Neural cell (in vitro differentiated cells): Measurements from ENCODE around the gene CFAP61.

ENCODE experiments used
- EP300 ChIP-seq: fragments of 450-650 bp; conservative IDR thresholded peaks from 2 replicates; pipeline ENCODE4 v1.6.1; 2014; ENCODE audit warnings: antibody characterized with exemption, mild to moderate bottlenecking, moderate library complexity; ENCODE audit not compliant: poor library complexity, severe bottlenecking
- EZH2 ChIP-seq: fragments of 200-600, 300-800 bp; shearing (Covaris generic), sonication (generic); IDR thresholded peaks from 2 replicates; pipeline ENCODE4 v1.6.1; 2014; ENCODE audit warnings: antibody characterized with exemption, low read length, borderline replicate concordance, mild to moderate bottlenecking; ENCODE audit not compliant: insufficient read depth, poor library complexity, severe bottlenecking
- MXI1 ChIP-seq: fragments of 450-650 bp; conservative IDR thresholded peaks from 2 replicates; pipeline ENCODE4 v1.6.1; 2014; ENCODE audit warnings: antibody characterized with exemption, mild to moderate bottlenecking; ENCODE audit not compliant: poor library complexity, severe bottlenecking
- POLR2AphosphoS5 ChIP-seq: IDR thresholded peaks from 2 replicates; pipeline ENCODE4 v1.6.1; 2012
- RAD21 ChIP-seq: fragments of 450-650 bp; conservative IDR thresholded peaks from 2 replicates; pipeline ENCODE4 v1.6.1; 2014; ENCODE audit warnings: antibody characterized with exemption, mild to moderate bottlenecking, moderate library complexity
- SMC3 ChIP-seq: fragments of 450-650 bp; conservative IDR thresholded peaks from 2 replicates; pipeline ENCODE4 v1.6.1; 2014; ENCODE audit warnings: antibody characterized with exemption, mild to moderate bottlenecking, moderate library complexity; ENCODE audit not compliant: poor library complexity
- TAF1 ChIP-seq: IDR thresholded peaks from 2 replicates; pipeline ENCODE4 v1.6.1; 2012; ENCODE audit warnings: low read depth
- TF ChIP-seq, protein P1 (sequence below): fragments of 450-650 bp; IDR thresholded peaks from 2 replicates; pipeline ENCODE4 v1.5.1; 2014; ENCODE audit warnings: antibody characterized with exemption, mild to moderate bottlenecking, moderate library complexity; ENCODE audit not compliant: poor library complexity, severe bottlenecking

DNA sequence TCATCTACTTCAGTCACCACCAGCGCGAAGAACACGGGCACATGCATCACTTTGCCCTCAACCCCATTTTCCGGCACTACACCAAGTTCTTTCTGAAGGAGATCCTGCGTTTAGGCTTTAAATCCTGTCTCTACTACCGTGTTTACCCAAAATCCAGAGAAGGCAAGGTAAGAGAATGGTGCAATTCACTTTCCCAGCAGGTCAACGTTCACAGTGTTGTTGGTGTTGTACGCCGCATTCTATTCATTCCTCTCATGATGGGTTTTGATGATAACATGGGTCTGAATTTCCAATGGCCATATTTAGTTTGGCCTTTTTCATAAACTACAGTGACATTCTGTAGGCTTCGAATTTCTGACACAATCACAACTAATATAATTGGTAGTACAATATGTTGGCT, 144.3 kb downstream of the CFAP61 start:
- no peak for TF ChIP-seq EZH2
- TF ChIP-seq, protein P1, sequence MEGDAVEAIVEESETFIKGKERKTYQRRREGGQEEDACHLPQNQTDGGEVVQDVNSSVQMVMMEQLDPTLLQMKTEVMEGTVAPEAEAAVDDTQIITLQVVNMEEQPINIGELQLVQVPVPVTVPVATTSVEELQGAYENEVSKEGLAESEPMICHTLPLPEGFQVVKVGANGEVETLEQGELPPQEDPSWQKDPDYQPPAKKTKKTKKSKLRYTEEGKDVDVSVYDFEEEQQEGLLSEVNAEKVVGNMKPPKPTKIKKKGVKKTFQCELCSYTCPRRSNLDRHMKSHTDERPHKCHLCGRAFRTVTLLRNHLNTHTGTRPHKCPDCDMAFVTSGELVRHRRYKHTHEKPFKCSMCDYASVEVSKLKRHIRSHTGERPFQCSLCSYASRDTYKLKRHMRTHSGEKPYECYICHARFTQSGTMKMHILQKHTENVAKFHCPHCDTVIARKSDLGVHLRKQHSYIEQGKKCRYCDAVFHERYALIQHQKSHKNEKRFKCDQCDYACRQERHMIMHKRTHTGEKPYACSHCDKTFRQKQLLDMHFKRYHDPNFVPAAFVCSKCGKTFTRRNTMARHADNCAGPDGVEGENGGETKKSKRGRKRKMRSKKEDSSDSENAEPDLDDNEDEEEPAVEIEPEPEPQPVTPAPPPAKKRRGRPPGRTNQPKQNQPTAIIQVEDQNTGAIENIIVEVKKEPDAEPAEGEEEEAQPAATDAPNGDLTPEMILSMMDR: no peak
- no peak for TF ChIP-seq MXI1
- TF ChIP-seq SMC3: no peak
- no peak for TF ChIP-seq EP300
- no peak for TF ChIP-seq POLR2AphosphoS5
- no peak for TF ChIP-seq TAF1
- TF ChIP-seq RAD21: no peak
